GM23248 (cell line): ENCODE results near the gene SLC9A6.

Source experiments
- EZH2 ChIP-seq: fragments of 200-600 bp; sonication (generic); IDR thresholded peaks from 2 replicates; pipeline ENCODE4 v1.6.1; 2018; ENCODE audit warnings: antibody characterized with exemption, mild to moderate bottlenecking; ENCODE audit not compliant: insufficient read depth, poor library complexity, severe bottlenecking
- EZH2phosphoT487 ChIP-seq: fragments of 200-600 bp; sonication (generic); IDR thresholded peaks from 2 replicates; pipeline ENCODE4 v1.6.1; 2018; ENCODE audit warnings: antibody characterized with exemption, moderate library complexity, mild to moderate bottlenecking, low read depth; ENCODE audit not compliant: insufficient read depth

GRCh38 chrX:136025091-136025490 is 39.9 kb downstream of the SLC9A6 start:
- TF ChIP-seq EZH2 = no peak
- no peak for TF ChIP-seq EZH2phosphoT487
